Mononuclear cell (primary cell): ENCODE data around the gene GARIN5B. TPM values are rescaled to one million over a fixed set of nuclear protein-coding genes. Genes with fewer than 3 reads are reported as not detected.

Experiments used
- H3K27me3 ChIP-seq: 2 replicates; pipeline ENCODE4 v1.6.0; 2011; ENCODE audit warnings: low read length, control low read depth; ENCODE audit not compliant: insufficient read depth
- H3K4me1 ChIP-seq: 2 replicates; pipeline ENCODE4 v1.5.1; 2011; ENCODE audit warnings: mild to moderate bottlenecking, low read length, control low read depth; ENCODE audit not compliant: insufficient read depth
- H3K4me3 ChIP-seq: 2 replicates; pipeline ENCODE4 v1.5.1; 2011; ENCODE audit warnings: mild to moderate bottlenecking, low read length, moderate library complexity
- H3K9me3 ChIP-seq: 2 replicates; pipeline ENCODE4 v1.5.1; 2011; ENCODE audit warnings: low read depth, mild to moderate bottlenecking, control low read depth, low read length
- total RNA-seq: library from RNA; depleted of rRNA; stranded (reverse); fragments of >200 nt; gene quantifications from one replicate; pipeline ENCODE4 v1.2.3, GENCODE V29; 2012

Gene GARIN5B
- total RNA-seq, 1 donor, result not detected

GRCh38 chr19:55366790-55367189 lies 3.7 kb upstream of the GARIN5B start:
- Histone ChIP-seq H3K27me3 (peaks cover 23% of the 10 kb centered on the region), H3K9me3 (no peaks in the 10 kb centered on the region), H3K4me1 (peaks cover 6% of the 10 kb centered on the region), H3K4me3 (no peak overlapping the region)

GRCh38 chr19:55365964-55366363 lies 2.9 kb upstream of the GARIN5B start:
- Histone ChIP-seq H3K4me1 (peaks cover 6% of the 10 kb centered on the region), H3K27me3 (peaks cover 19% of the 10 kb centered on the region), H3K9me3 (no peaks in the 10 kb centered on the region), H3K4me3 (no peak overlapping the region)

GRCh38 chr19:55365245-55365644 lies 2.2 kb upstream of the GARIN5B start:
- Histone ChIP-seq H3K9me3 (no peaks in the 10 kb centered on the region), H3K4me1 (peaks cover 6% of the 10 kb centered on the region), H3K4me3 (no peak overlapping the region), H3K27me3 (peaks cover 14% of the 10 kb centered on the region)

GRCh38 chr19:55362174-55362989 lies 678 bp downstream of the GARIN5B start:
- no peaks in the 10 kb centered on the region for H3K9me3 ChIP-seq
- no peaks in the 10 kb centered on the region for H3K27me3 ChIP-seq

GRCh38 chr19:55360902-55361301 lies 2.2 kb downstream of the GARIN5B start:
- peaks cover under 1% of the 10 kb centered on the region for H3K27me3 ChIP-seq
- H3K4me3 ChIP-seq, result no peak overlapping the region
- no peaks in the 10 kb centered on the region for H3K4me1 ChIP-seq
- H3K9me3 ChIP-seq, result no peaks in the 10 kb centered on the region

More at GRCh38 chr19:55362174-55362989, 678 bp downstream of the GARIN5B start:
- Histone ChIP-seq H3K4me1 (no peaks in the 10 kb centered on the region), H3K4me3 (no peak overlapping the region)

GRCh38 chr19:55358943-55359908 lies 3.8 kb downstream of the GARIN5B start:
- no peak overlapping the region for H3K4me3 ChIP-seq
- peaks cover 8% of the 10 kb centered on the region for H3K27me3 ChIP-seq
- H3K9me3 ChIP-seq, result no peaks in the 10 kb centered on the region
- no peaks in the 10 kb centered on the region for H3K4me1 ChIP-seq

GRCh38 chr19:55358493-55358892 lies 4.6 kb downstream of the GARIN5B start:
- Histone ChIP-seq H3K27me3 (peaks cover 11% of the 10 kb centered on the region), H3K4me1 (peaks cover 4% of the 10 kb centered on the region), H3K4me3 (no peak overlapping the region), H3K9me3 (no peaks in the 10 kb centered on the region)

- peaks cover 8% of the 10 kb centered on the region for H3K4me1 ChIP-seq
- H3K27me3 ChIP-seq, result peaks cover 31% of the 10 kb centered on the region
- H3K9me3 ChIP-seq, result no peaks in the 10 kb centered on the region
- H3K4me3 ChIP-seq, result no peak overlapping the region
These were observed 7.7 kb downstream of the GARIN5B start for GRCh38 chr19:55355213-55355821.

GRCh38 chr19:55354698-55355212 lies 8.3 kb downstream of the GARIN5B start, which contains the start of gene COX6B2:
COX6B2 (minus strand) TSS chr19:55354719; CDS start chr19:55354521, 198 bp downstream.
- no peaks in the 10 kb centered on the region for H3K9me3 ChIP-seq
- peaks cover 8% of the 10 kb centered on the region for H3K4me1 ChIP-seq
- peaks cover 31% of the 10 kb centered on the region for H3K27me3 ChIP-seq
- H3K4me3 ChIP-seq, result no peak within 1 kb of the TSS

- peaks cover 31% of the 10 kb centered on the region for H3K27me3 ChIP-seq
- H3K4me1 ChIP-seq, result peaks cover 8% of the 10 kb centered on the region
- no peak overlapping the region for H3K4me3 ChIP-seq
These were observed 9.0 kb downstream of the GARIN5B start for GRCh38 chr19:55353803-55354697.

GRCh38 chr19:55353356-55353802 lies 9.7 kb downstream of the GARIN5B start:
- peaks cover 31% of the 10 kb centered on the region for H3K27me3 ChIP-seq
- no peaks in the 10 kb centered on the region for H3K9me3 ChIP-seq
- H3K4me1 ChIP-seq, result peaks cover 8% of the 10 kb centered on the region
- no peak overlapping the region for H3K4me3 ChIP-seq

More at GRCh38 chr19:55353803-55354697, 9.0 kb downstream of the GARIN5B start:
- H3K9me3 ChIP-seq, result no peaks in the 10 kb centered on the region

- no peaks in the 10 kb centered on the region for H3K9me3 ChIP-seq
- peaks cover 31% of the 10 kb centered on the region for H3K27me3 ChIP-seq
These were observed 10.4 kb downstream of the GARIN5B start for GRCh38 chr19:55352549-55353145.

GRCh38 chr19:55352040-55352439 lies 11.0 kb downstream of the GARIN5B start:
- H3K4me3 ChIP-seq, result no peak overlapping the region
- H3K27me3 ChIP-seq, result peaks cover 31% of the 10 kb centered on the region
- H3K4me1 ChIP-seq, result peaks cover 8% of the 10 kb centered on the region
- no peaks in the 10 kb centered on the region for H3K9me3 ChIP-seq

More at GRCh38 chr19:55352549-55353145, 10.4 kb downstream of the GARIN5B start:
- Histone ChIP-seq H3K4me3 (no peak overlapping the region), H3K4me1 (peaks cover 8% of the 10 kb centered on the region)
